Smooth muscle cell (in vitro differentiated cells): ENCODE results near the gene ROBO1. TPM values are rescaled to one million over a fixed set of nuclear protein-coding genes. Genes with fewer than 3 reads are reported as not detected.

Source experiments
- DNase-seq: peaks from one replicate; lab custom pipeline; 2025; ENCODE audit not compliant: unreplicated experiment; lab: John Stamatoyannopoulos, UW
- H2AFZ ChIP-seq: fragments of 200-600 bp; sonication (generic); 2 replicates; pipeline ENCODE4 v1.6.0; 2016; ENCODE audit warnings: antibody characterized with exemption, low read depth, mild to moderate bottlenecking
- H3F3A ChIP-seq: fragments of 200-600 bp; sonication (generic); 2 replicates; pipeline ENCODE4 v1.6.0; 2017; ENCODE audit warnings: antibody characterized with exemption, low read depth
- H3K27ac ChIP-seq: fragments of 200-600 bp; sonication (generic); 2 replicates; pipeline ENCODE4 v1.5.1; 2016; ENCODE audit warnings: low read depth, mild to moderate bottlenecking
- H3K27me3 ChIP-seq: fragments of 200-600 bp; sonication (generic); 2 replicates; pipeline ENCODE4 v1.6.1; 2016; ENCODE audit warnings: low read depth, mild to moderate bottlenecking
- H3K36me3 ChIP-seq: fragments of 200-600 bp; sonication (generic); 2 replicates; pipeline ENCODE4 v1.5.1; 2016; ENCODE audit warnings: low read depth
- H3K4me1 ChIP-seq: fragments of 200-600 bp; sonication (generic); 2 replicates; pipeline ENCODE4 v1.5.1; 2016; ENCODE audit warnings: low read depth
- H3K4me2 ChIP-seq: fragments of 200-600 bp; sonication (generic); 2 replicates; pipeline ENCODE4 v1.6.0; 2016; ENCODE audit warnings: mild to moderate bottlenecking
- H3K4me3 ChIP-seq: fragments of 200-600 bp; sonication (generic); 2 replicates; pipeline ENCODE4 v1.5.1; 2016; ENCODE audit warnings: mild to moderate bottlenecking
- H3K79me2 ChIP-seq: fragments of 200-600 bp; sonication (generic); 2 replicates; pipeline ENCODE4 v1.6.0; 2016; ENCODE audit warnings: low read depth, mild to moderate bottlenecking
- H3K9ac ChIP-seq: fragments of 200-600 bp; sonication (generic); 2 replicates; pipeline ENCODE4 v1.6.0; 2016; ENCODE audit warnings: low read depth
- H3K9me3 ChIP-seq: fragments of 200-600 bp; sonication (generic); replicated peaks from 2 replicates; pipeline ENCODE4 v1.5.1; 2016; ENCODE audit warnings: low read depth
- H4K20me1 ChIP-seq: fragments of 200-600 bp; sonication (generic); 2 replicates; pipeline ENCODE4 v1.6.0; 2016; ENCODE audit warnings: low read depth
- WGBS: methylation state at CpG from one replicate; pipeline ENCODE4 v1.1.7; 2016; ENCODE audit warnings: low lambda C conversion rate; 5-methylcytosine and 5-hydroxymethylcytosine counted together
- polyA plus RNA-seq: library from polyadenylated mRNA; unstranded; fragments of >200 nt; fragmentation: Nextera tagmentation; extraction: Ambion mirVana; gene quantifications from 2 replicates; pipeline ENCODE4 v1.2.1, GENCODE V29; 2016
- total RNA-seq: library from RNA; depleted of rRNA; stranded (reverse); fragments of >200 nt; gene quantifications from 2 replicates; pipeline ENCODE4 v1.2.3, GENCODE V29; 2014
- TF ChIP-seq, protein P1 (sequence below): fragments of 200-600 bp; sonication (generic); IDR thresholded peaks from 2 replicates; pipeline ENCODE4 v1.5.1; 2017; ENCODE audit warnings: borderline replicate concordance, mild to moderate bottlenecking, antibody characterized with exemption; ENCODE audit not compliant: insufficient read depth, poor library complexity, severe bottlenecking

The ROBO1 gene
- total and polyA plus RNA-seq, 2 experiments from 2014 or later = 30.5 to 79.5 TPM

GRCh38 chr3:79012946-79013362, 754.8 kb downstream of the ROBO1 start:
- no peak overlapping the region for H3K4me3 ChIP-seq
- TF ChIP-seq, protein P1, sequence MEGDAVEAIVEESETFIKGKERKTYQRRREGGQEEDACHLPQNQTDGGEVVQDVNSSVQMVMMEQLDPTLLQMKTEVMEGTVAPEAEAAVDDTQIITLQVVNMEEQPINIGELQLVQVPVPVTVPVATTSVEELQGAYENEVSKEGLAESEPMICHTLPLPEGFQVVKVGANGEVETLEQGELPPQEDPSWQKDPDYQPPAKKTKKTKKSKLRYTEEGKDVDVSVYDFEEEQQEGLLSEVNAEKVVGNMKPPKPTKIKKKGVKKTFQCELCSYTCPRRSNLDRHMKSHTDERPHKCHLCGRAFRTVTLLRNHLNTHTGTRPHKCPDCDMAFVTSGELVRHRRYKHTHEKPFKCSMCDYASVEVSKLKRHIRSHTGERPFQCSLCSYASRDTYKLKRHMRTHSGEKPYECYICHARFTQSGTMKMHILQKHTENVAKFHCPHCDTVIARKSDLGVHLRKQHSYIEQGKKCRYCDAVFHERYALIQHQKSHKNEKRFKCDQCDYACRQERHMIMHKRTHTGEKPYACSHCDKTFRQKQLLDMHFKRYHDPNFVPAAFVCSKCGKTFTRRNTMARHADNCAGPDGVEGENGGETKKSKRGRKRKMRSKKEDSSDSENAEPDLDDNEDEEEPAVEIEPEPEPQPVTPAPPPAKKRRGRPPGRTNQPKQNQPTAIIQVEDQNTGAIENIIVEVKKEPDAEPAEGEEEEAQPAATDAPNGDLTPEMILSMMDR = no peak
- no peak overlapping the region for H3K27ac ChIP-seq
- H3K9me3 ChIP-seq = no peaks in the 10 kb centered on the region
- no peaks in the 10 kb centered on the region for H3K36me3 ChIP-seq
- DNase-seq = no peak
- no peak overlapping the region for H3K9ac ChIP-seq
- no peaks in the 10 kb centered on the region for H3F3A ChIP-seq
- 72% methylated on average over 2 of the region's 2 CpGs for WGBS
- no peaks in the 10 kb centered on the region for H3K27me3 ChIP-seq
- H3K79me2 ChIP-seq = peaks cover 90% of the 10 kb centered on the region
- H2AFZ ChIP-seq = no peak overlapping the region
- peak overlapping the region; percentile 94 for H3K4me2 ChIP-seq
- H4K20me1 ChIP-seq = peaks cover 90% of the 10 kb centered on the region
- H3K4me1 ChIP-seq = peaks cover 53% of the 10 kb centered on the region

GRCh38 chr3:79012530-79012913, 755.3 kb downstream of the ROBO1 start:
- Histone ChIP-seq H3K27me3 (no peaks in the 10 kb centered on the region), H3K9ac (no peak overlapping the region), H3K4me2 (no peak overlapping the region), H3K4me3 (no peak overlapping the region), H3K79me2 (peaks cover 94% of the 10 kb centered on the region), H3K27ac (no peak overlapping the region), H4K20me1 (peaks cover 94% of the 10 kb centered on the region), H3K36me3 (no peaks in the 10 kb centered on the region), H3K4me1 (peaks cover 57% of the 10 kb centered on the region), H3K9me3 (no peaks in the 10 kb centered on the region), H3F3A (no peaks in the 10 kb centered on the region), H2AFZ (no peak overlapping the region)
- DNase-seq = no peak
- TF ChIP-seq, protein P1 = no peak
- 98% methylated on average over 2 of the region's 2 CpGs for WGBS

DNA sequence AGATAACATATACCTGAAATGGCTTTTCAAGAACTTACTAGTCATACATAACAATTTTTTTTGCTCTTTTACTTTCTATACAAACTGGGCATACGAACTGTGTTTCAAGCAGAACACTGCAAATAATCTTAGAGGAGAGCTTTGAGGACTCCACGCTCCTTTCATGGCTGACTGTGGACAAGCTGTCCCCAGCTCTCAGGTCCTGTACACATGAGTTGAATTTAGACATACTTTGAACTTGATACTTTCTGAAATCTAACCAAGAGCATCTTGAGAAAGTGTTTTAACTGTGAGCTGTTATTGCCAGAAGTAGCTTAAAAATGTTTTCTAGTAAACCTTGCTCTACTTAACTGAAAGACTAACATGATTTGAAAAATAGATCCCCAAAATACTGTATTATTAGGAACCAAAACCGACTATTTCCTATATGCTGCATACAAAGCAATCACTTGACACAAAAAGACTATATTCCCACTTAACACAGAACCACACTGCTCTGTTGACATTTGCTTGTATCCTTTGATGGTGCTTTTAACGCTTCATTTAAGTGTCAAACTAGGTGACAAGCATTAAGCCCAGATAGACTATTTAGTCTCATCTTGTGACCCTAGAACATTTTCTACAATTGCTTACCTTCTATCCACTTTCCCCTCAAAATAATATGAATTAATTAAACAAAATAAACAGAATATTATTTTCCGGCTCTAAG, 755.8 kb downstream of the ROBO1 start:
- Histone ChIP-seq H4K20me1 (peaks cover 97% of the 10 kb centered on the region), H3K4me3 (no peak overlapping the region), H3F3A (no peaks in the 10 kb centered on the region), H3K9me3 (no peaks in the 10 kb centered on the region), H3K27me3 (no peaks in the 10 kb centered on the region), H2AFZ (no peak overlapping the region), H3K4me2 (no peak overlapping the region), H3K36me3 (no peaks in the 10 kb centered on the region), H3K27ac (no peak overlapping the region), H3K79me2 (peaks cover 98% of the 10 kb centered on the region), H3K4me1 (peaks cover 62% of the 10 kb centered on the region), H3K9ac (no peak overlapping the region)
- TF ChIP-seq, protein P1 = no peak
- 92% methylated on average over 5 of the region's 5 CpGs for whole genome bisulfite sequencing
- DNase-seq = no peak

DNA sequence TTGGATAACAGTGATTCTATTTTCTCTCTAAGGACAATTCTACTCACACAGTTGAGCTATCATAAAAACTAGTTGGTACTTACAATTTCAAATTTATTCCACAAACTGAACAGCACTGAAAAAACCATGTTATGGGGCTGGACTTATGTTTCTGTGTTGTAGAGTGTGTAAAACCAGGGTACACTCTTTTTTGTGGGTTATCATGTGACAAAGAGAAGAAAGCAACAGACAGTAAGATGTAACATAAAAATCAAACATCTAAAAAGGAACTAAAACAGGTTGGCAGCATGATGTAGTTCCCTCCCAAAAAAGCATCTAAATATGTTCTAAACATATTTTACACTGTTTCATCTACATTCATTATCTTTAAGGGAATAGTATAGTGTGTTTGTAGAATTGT, 757.9 kb downstream of the ROBO1 start:
- H3K79me2 ChIP-seq = peaks cover 98% of the 10 kb centered on the region
- H3K4me2 ChIP-seq = no peak overlapping the region
- no peak overlapping the region for H3K27ac ChIP-seq
- no peak overlapping the region for H2AFZ ChIP-seq
- TF ChIP-seq, protein P1 = no peak
- peaks cover 97% of the 10 kb centered on the region for H4K20me1 ChIP-seq
- no peak overlapping the region for H3K9ac ChIP-seq
- no peaks in the 10 kb centered on the region for H3K27me3 ChIP-seq
- no peak overlapping the region for H3K4me3 ChIP-seq
- H3K4me1 ChIP-seq = peaks cover 58% of the 10 kb centered on the region
- H3K9me3 ChIP-seq = no peaks in the 10 kb centered on the region
- H3K36me3 ChIP-seq = no peaks in the 10 kb centered on the region
- DNase-seq = no peak
- H3F3A ChIP-seq = no peaks in the 10 kb centered on the region
